ENCODE measurements around the gene JUNB. TPM values are rescaled to one million over a fixed set of nuclear protein-coding genes. Genes with fewer than 3 reads are reported as not detected.

The JUNB gene
- polyA plus RNA-seq (2012; rRNA removed): 165 and 224 TPM in 2 replicates
- polyA plus RNA-seq (2012; cell fraction: cytosol; rRNA removed): 80.7 and 113 TPM in 2 replicates
- 422 and 954 TPM in 2 replicates for polyA plus RNA-seq (2012; cell fraction: nucleus; rRNA removed)

- no peaks in the 10 kb centered on the region for H3K9me2 ChIP-seq
- ChIA-PET CTCF (interaction anchor here (0.7 to 17.1 kb wide), 9 partner anchors 10 to 174 kb away, joined by 3 to 447 read pairs (median 5); partner anchors contain the start of genes HOOK2, PRDX2, RNASEH2A and THSD8), POLR2A (interaction anchor here (0.6 to 4.4 kb wide), 22 partner anchors 8 to 1420 kb away, joined by 3 to 88 read pairs (median 4); partner anchors contain the start of genes GCDH, GET3, PRDX2 and RNASEH2A)
- peak within 1 kb of the TSS; percentile 96 to 97 for H3K27ac ChIP-seq (ENCODE audit: low read depth in 2 of 2, low read length in 1 of 2)
- H3K79me2 ChIP-seq (ENCODE audit: insufficient read depth): peaks cover 20% of the 10 kb centered on the region
- peaks cover 0 to 6% of the 10 kb centered on the region in 2 experiments for H3K36me3 ChIP-seq (replicated peaks in 1 of 2; ENCODE audit: control insufficient read depth in 1 of 2, insufficient read depth in 2 of 2, low read length in 1 of 2)
- H4K20me1 ChIP-seq (ENCODE audit: insufficient read depth): peaks cover 17% of the 10 kb centered on the region
- 0% methylated on average over 16 of the region's 73 CpGs for WGBS (ENCODE audit: low lambda C conversion rate)
- H3K4me1 ChIP-seq (ENCODE audit: control insufficient read depth in 1 of 2, insufficient read depth in 2 of 2, low read depth in 1 of 2, low read length in 1 of 2): peaks cover 32 to 45% of the 10 kb centered on the region in 2 experiments
- peak within 1 kb of the TSS; percentile 80 to 88 for H3K4me3 ChIP-seq (ENCODE audit: low read depth in 2 of 2, low read length in 1 of 2)
- H2AFZ ChIP-seq (ENCODE audit: low read depth): peak within 1 kb of the TSS; percentile 63; the same call in 1 of the 2 replicates
- H3K9ac ChIP-seq: peak within 1 kb of the TSS; percentile 95
- no peaks in the 10 kb centered on the region for H3K27me3 ChIP-seq (ENCODE audit: insufficient read depth)
- H3K9me3 ChIP-seq: no peaks in the 10 kb centered on the region
- H3K4me2 ChIP-seq: peak within 1 kb of the TSS; percentile 88
- DNase-seq: peak; percentile 91
- peaks cover 46% of the 10 kb centered on the region for H3F3A ChIP-seq (replicated peaks; ENCODE audit: insufficient read depth)
- TF ChIP-seq MXI1 (IDR thresholded peaks at IDR 0.05; ENCODE audit: low read depth, low read length) (peak; percentile 97), FOXJ3 (CRISPR knock-in tag; IDR thresholded peaks at IDR 0.05) (peak; percentile 85), JUND (IDR thresholded peaks at IDR 0.05) (no peak; the same call in 1 of the 2 replicates), USF2 (IDR thresholded peaks at IDR 0.05; ENCODE audit: borderline replicate concordance, low read depth, low read length) (no peak), TCF12 (IDR thresholded peaks at IDR 0.05) (peak; percentile 50; the same call in 1 of the 2 replicates), ZBTB33 (IDR thresholded peaks at IDR 0.05; ENCODE audit: borderline replicate concordance, low read depth) (no peak), TEAD4 (IDR thresholded peaks at IDR 0.05; ENCODE audit: borderline replicate concordance, insufficient read depth) (no peak), SMC3 (IDR thresholded peaks at IDR 0.05; ENCODE audit: low read depth, low read length) (no peak; the same call in 1 of the 2 replicates), USF1 (IDR thresholded peaks at IDR 0.05; ENCODE audit: borderline replicate concordance, low read depth) (no peak), YY1 (IDR thresholded peaks at IDR 0.05; ENCODE audit: low read depth) (no peak; the same call in 1 of the 2 replicates), TAF1 (IDR thresholded peaks at IDR 0.05; ENCODE audit: borderline replicate concordance, low read depth, low read length) (peak; percentile 99), REST (IDR thresholded peaks at IDR 0.05; ENCODE audit: low read depth, low read length) (peak; percentile 75), RXRA (IDR thresholded peaks at IDR 0.05; ENCODE audit: borderline replicate concordance, low read depth) (no peak; the same call in 1 of the 2 replicates), EZH2phosphoT487 (IDR thresholded peaks at IDR 0.05; ENCODE audit: borderline replicate concordance, low read depth) (no peak), GABPA (IDR thresholded peaks at IDR 0.05; ENCODE audit: low read depth) (peak; percentile 57), IRF3 (IDR thresholded peaks at IDR 0.05; ENCODE audit: low read depth, low read length) (no peak), SIN3A (IDR thresholded peaks at IDR 0.05; ENCODE audit: borderline replicate concordance, low read depth, low read length) (peak; percentile 98), CTCF (IDR thresholded peaks at IDR 0.05) (no peak; the same call in 1 of the 2 replicates)
These were observed at the start of gene JUNB for GRCh38 chr19:12791345-12792050. TSS of gene JUNB (plus strand) at chr19:12791486. CDS start at chr19:12791772, 286 bp downstream.

All from SK-N-SH (cell line).